NCI-H345 (cell line): Measurements from ENCODE around the gene CELF4.

Experiments used
- DNase-seq: peaks from one replicate; lab custom pipeline; 2025; lab: John Stamatoyannopoulos, UW

The CELF4 gene

DNA sequence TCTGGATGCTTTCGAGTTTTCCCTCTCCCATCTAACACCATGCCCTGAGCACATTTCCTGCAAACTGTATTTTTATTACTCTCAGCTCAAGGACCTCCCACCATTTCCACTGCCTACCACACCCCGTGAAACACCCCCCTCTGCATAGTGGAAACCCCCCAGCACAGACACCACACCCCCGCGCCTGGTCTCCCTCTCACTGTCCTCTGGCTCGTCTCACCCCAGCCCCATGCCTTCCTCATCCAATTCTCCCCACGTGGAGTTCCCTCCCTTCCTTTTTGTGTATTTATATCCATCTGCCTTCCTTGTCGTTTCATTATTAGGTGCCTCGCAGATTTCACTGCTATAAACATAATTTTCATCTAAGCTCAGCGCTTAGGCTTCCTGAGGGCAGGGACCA, 307.5 kb downstream of the CELF4 start:
- DNase-seq, result no peak

DNA sequence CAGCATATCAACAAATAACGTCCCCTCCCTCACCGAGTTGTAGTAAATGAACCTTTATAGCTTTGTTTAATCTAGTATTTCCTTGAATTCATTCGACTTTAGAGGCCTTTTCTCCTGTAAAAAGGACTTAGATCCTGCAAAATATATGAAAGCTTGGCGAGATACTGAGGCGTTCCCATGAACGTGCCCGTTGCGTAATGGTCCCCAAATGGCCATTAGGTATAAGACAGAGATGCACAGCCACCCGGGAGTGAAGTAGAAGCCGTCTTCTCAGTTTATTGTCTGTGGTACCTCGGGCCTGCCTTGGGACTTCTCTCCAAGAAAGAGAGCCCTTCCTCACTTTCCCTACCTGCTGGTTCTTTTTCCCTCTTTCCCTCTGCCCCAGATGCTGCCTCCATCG, 310.6 kb downstream of the CELF4 start:
- DNase-seq, result no peak

DNA sequence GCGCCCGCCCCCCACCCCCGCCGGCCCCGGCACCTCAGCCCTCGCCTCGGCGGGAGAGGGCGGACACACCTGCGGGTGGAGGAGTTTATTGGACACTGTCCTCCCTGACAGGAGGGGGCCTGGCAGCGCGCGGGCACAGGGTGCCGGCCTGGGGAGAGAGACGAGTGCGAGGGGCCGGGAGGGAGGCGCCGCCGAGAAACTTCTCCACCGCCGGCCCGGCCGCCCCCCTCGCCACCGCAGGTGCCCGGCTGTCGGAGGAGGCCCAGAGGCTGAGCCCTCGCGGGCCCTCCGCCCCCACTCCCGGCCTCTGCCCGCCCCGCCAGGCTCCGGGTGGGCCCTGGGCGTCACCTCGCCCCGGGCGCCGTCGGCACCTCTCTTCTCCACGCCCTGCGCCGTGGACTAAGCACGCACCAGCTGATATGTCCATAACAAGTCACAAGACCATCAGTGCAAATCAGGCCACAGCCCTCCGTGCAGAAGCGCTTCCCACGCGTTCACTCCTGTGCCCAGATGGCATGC, 311.3 kb downstream of the CELF4 start:
- peak; percentile 64 for DNase-seq

DNA sequence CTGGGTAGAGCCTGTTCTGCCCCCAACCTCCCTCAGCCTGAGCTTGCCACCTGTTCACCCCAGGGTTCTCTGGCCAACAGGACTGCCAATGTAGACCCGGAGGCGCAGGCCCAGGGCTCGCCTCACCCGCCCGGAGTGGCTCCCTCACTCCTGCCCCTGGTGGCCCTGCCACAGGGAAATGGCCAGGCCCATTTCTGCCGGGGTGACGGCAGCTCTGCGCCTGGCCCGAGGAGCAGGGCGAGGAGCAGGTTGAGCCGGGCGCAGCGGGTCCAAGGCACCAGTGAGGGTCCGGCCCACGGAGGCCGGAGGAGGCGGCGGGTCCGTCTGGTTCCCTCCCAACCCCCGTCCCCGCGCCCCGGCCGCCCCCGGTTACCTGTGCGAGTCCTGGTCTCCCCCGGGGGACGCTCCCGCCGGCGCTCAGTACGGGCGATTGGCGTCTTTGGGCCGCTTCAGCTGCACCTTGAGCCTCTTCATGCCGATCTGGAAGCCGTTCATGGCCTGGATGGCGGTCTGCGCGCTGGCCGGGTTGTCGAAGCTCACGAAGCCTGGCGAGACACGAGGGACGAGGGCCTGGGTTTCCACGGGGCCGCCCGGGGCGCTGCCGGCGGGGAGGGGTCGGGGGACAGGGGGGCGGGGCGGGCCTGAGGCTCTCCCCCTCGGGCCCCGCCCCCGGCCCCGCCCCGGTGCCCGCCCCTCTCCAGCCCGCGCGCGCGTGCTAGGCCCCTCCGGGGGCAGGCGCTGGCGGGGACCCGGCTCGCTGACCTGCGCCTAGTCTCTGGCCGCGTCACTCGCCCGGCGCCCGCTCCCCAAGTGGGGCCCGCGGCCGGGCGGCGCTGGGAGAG, 312.0 kb downstream of the CELF4 start:
- DNase-seq, result peak; percentile 78

DNA sequence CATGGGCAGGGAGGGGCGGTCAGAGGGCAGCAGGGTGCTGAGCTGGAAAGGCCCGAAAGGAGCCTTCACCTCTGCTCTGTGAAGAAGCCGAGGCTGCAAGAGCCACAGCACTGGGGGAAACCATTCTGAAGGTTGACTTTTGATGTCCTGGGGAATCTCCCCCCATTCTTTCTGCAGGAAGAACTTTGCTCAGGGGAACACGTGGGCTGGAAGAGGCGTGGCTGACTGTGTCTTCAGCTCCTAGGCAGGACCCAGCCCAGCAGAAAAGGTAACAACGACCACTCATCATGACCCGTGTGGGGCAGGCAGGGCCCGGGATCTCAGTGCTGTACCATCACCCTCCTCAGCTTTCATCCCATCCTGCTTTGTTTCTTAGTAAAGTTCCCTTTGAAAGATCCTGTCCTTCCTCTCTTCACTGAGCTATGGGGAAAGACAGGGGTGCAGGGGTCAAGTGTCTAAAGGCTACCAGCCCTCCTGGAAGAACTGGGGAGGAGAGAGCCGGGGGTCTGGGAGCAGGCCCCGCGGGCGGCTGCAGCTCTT, 312.7 kb downstream of the CELF4 start:
- DNase-seq, result no peak

DNA sequence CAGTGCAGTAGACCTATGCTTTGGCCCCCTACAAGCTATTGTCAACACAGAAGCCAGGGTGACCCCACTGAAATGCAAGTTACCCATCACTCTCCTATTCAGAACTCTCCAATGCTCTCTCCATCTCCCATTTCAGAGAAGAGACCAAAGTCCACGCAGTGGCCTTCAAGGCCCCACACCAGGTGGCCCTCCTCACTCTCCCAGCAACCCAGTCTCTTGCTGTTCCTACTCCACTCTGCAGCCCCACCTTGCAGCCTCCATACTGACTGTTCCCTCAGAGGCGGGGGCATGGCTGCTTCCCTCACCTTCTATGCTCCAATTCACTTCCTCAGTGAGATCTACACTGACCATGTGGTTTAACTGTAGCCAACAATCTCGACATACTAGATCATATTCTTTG, 313.3 kb downstream of the CELF4 start:
- no peak for DNase-seq

- DNase-seq, result peak; percentile 57
Observed at GRCh38 chr18:37251679-37252078, 313.9 kb downstream of the CELF4 start.

GRCh38 chr18:37249895-37250618, 315.5 kb downstream of the CELF4 start:
- DNase-seq, result no peak

GRCh38 chr18:37249171-37249886, 316.3 kb downstream of the CELF4 start:
- DNase-seq, result no peak

DNA sequence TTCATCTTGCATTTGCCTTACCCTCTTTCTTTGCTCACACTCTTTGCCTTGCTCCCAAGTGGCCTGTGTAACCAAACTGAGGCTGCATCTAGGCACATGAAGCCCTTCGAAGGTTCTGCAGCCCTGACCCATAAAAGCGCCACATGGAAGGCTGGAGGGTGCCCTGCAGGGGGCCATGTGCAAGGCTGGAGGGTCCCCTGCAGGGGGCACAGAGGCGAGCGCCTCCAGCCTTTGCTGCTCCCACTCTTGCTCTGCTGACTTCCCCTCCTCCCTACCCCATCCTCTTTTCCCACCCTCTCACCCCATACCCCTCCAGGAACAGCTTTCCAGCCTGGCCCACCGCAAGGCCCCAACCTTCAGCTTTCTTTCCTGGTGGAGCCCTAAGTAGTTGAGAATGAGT, 317.3 kb downstream of the CELF4 start:
- no peak for DNase-seq

DNA sequence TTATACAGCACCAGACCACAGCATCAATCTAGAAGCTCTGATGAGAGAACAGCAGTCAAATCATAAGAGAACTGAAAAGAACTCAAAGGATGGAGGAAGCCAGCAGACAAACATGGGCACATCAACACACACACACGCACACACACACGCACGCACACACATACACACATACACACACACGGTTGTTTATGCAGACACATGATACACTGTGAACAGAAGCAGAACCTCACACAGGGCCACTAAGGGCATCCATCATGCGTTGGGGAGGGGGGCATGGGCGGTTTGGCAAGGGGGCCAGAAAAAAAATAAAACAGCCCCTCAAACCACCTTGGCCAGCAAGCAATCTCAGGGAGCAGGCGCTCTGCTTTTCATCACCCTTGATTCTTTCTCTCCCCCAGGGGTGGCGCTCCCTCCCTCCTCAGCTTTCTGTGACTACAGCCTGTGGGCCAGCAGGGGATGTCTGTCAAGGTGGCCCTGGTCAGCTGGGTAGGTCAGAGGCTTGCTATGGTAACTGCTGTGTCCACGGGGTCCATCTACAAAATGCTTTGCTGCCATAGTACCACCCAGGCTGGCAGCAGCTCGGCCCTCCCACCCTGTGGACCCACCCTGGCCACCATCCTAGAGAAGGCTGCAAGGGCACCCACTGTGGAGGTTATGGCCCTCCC, 318.0 kb downstream of the CELF4 start:
- DNase-seq, result no peak

GRCh38 chr18:37246779-37247340, 318.7 kb downstream of the CELF4 start:
- no peak for DNase-seq

DNA sequence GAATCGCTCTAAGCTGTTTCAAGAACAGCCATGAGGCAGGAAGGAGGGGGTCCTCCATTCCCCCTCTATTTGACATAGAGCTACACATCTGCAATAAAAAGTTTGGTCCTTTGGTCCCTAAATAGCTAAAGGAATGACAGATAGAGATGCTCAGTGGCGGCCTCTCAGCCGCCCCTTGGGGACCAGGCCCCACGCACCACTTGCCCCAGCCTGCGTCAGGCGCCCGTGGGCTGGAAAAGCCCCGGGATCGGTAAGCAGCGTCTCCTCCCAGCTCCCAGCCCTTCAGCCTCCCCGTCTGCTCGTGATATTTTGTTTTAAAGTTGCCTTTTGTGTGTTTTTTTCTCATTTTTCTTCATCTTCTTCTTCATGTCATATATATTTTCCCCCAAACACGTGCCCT, 321.0 kb downstream of the CELF4 start:
- no peak for DNase-seq

DNA sequence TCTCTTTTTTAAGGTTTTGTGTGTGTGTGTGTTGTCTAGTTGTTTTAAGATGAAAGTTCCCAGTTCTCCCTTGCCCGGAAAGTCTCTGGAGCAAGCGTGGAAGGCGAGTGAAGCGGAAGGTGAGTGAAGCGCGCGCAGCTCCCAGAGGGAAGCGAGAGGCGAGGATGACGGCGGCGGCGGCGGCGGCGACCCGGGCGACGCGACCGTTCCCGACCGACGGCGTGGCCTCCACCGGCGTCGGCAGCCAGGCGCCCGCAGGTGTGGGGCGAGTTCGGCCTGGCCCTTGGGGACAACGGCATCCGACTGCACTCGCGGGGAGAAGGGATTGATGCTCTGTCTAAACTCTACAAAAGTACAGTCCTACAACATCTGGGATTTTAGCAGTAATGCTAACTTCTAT, 321.9 kb downstream of the CELF4 start:
- no peak for DNase-seq

DNA sequence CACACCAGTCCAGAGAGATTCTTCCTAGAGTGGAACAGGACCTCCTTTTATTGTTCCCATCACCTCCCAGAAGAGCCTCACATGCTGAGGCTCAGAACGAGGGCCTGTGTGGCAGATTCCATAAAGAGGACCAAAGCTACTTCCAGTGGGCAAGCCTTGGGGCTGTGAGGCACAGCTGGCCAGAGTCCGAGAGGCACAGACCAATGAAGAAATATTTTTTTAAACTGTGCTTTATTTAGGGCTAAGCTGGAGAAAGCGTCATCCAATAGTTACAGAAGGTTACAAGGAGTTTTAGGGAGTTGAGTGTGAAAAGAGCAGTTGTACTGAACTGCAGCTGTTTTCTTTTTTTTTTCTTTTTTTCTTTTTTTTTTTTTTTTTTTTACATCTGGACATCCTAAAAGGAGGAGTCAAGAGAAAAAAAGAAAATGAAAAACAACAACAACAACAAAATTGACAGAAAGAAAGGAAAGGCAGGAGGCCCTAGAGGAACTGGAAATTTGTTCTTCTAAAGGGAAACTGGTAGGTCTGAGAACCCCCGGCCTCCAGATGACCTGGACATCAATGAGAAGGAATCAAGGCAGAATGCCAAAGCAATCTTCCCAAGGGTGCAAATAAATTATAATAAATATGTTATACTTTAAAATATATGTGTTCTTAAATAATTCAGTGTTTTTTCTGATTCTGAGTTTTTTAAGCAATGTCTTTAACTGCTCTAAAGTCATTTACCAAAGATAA, 322.6 kb downstream of the CELF4 start:
- no peak for DNase-seq

DNA sequence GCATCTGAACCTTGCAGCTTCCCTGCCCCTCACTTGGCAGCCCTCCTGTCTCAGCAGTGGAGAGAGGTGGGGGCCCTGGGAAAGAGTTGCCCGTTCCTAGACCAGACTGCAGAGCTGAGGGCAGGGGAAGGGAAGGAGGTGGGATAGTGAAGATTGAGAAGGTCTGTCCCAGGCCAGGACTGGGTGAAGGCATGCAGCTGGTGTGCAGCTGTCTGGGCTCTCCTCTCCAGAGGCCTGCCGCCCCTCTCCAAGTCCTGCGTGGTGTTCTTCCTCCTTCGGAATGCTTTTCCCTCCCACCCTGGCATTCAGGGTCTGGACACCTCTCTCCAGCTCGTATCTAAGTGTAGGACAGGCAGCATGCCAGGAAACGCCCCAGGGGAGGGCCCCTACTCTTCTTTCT, 323.5 kb downstream of the CELF4 start:
- no peak for DNase-seq

DNA sequence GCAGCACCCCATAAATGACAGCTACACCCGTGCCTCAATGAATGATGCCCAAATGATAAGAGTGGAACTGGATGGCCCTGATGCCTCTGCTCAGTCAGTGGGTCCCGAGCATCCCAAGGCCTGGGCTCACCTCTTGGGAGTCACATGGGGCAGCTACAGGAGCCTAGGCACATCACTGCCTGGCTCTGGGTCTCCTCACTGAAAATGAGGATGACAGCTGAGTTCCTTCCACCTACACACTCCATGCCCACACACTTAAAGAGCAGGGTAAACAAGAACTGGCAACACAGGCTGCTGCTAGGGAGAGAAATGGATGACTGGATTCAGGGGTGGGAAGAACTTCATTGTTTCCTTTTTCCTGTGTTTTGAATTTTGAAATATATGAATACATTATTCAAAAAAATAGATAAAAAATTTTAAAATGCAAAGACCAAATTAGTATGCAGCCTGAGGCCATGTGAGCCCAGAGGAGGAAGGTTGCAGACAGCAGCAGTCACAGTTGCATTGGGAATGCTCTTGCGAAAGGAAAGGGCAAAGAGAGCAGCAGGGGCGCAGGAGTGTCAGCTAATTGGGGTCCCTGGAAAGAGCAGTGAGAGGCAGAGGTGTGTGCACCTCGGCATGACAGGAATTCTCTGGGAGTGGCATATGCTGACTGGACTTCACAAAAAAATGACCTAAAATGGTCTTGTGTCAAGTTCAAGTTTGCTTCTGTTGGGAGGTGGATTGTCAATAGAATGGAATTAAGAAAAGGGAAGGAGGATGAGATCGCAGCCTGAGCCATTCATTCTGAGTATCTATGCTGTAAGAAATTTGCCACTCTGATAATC, 327.1 kb downstream of the CELF4 start:
- DNase-seq, result peak; percentile 12

GRCh38 chr18:37235583-37235982, 330.0 kb downstream of the CELF4 start:
- no peak for DNase-seq

DNA sequence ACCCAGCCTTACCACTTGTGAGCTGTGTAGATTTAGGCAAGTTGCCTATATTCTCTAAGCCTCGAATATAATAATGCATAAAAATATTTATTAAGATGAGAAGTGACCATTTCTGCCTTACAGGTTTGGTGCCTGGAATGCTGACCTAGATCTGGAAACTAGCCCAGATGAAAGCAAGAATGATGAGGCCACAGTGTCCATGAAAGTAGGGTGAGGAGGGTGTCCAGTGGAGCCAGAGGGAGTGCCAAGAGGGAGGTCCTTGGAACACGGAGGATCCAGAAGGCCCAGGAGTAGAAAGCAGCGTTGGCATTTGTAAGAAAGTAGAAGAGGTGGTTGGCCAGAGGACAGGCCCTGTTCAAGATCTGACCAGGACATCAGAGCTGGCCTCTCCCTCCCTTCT, 334.3 kb downstream of the CELF4 start:
- DNase-seq, result no peak

GRCh38 chr18:37230768-37231167, 334.8 kb downstream of the CELF4 start:
- DNase-seq, result no peak
